HG03095 (cell line): Measurements from ENCODE around the gene CFAP157.
A peak's percentile ranks its signal among the peaks of the same experiment; 100 is the strongest.

Experiments
- ATAC-seq: cut with Tn5 transposase; IDR thresholded peaks from one replicate; pipeline ENCODE4 v1.9.1; 2021; ENCODE audit warnings: moderate library complexity; ENCODE audit not compliant: unreplicated experiment

The CFAP157 gene

DNA sequence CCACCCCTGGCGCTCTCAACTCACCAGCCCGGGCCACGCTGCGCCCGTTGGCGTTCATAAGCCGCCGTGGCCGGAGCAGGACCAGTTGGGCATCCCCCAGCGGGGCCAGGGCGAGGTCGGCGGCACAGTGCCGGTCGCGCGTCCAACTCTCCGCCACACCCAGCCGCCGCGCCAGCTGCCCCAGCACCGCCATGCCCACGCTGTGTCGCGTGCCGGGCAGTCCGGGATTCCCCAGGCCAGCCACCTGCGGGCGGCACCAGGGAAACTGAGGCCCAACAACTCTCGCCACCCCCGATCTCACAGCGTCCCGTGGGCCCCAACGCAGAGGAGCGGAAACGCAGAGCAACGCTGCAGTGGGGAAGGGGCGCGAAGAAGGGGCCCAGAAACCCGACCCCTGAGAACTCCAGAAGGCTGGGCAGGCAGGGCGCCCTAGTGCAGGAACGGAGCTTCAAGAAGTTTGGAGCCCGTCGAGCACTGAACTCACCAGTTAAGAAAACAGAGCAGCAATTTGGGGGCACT, 8.2 kb downstream of the CFAP157 start:
- no peak for ATAC-seq

DNA sequence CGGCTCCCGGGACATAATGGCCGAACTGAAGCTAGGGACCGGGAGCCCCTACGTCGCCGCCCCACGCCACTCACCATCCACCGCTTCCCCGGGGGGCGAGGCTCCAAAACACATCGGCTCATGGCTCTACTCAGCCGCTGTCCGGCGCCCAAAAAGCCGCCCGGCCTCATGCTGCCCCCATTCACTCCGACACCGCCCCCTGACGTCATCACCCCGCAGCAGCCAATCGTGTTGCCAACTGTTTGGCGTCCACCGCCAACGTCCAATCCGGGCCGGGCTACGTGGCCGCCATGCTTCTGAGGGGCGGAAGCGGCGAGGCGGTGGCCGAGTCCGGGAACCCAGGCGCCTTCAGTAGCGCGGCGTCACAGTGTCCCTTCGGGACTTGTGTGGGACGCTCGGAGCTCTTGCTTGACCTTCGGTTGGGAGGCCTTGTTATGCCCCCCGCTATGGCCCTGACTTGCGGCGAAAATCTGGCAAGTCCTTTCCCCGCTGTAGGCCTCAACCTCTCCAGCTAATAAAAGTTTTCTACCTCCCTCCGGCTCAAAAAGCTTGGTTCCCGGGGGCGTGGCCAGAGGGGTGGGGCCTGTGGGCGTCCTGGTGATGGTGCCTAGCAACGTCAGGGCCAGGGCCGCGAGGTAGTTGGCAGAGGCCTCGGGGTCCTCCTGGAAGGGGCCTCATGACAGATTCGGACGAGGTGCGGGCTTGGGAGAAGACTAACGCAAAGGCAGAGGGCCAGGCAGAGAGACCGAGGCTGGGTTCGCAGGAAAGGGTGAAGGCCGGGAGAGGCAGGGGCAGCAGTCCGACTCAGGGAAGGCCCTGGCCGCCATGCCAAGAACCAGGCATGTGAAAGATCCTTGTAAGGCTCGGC, 8.9 kb downstream of the CFAP157 start, which contains the start of the genes PTRH1 and TTC16:
Gene PTRH1 (minus strand): TSS at position 194 of the 868 bp plus-strand sequence. CDS start 24 bp downstream, at position 170.
Gene TTC16 (plus strand): TSS at position 610 of the 868 bp plus-strand sequence. CDS start 67 bp downstream, at position 677.
- ATAC-seq = peak; percentile 91

DNA sequence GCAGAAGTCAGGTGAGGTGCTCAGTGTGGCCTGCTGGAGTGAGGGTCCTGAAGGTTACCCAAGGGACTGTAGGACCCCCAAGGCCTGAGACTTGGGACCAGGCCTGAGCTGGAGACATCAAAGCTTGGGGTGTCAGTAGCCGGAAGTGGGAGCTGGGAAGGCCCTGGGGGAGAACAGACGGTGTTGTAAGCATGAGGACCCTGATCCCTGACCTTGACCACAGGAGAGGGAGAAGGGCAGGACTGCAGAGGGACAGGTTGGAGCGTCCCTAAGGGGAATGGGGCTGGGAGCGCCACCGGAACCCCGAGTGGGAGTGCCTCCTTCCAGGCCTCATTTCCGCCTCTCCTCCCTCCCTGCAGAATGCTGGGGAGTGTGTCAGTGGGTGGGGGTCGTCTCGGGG, 9.6 kb downstream of the CFAP157 start:
- no peak for ATAC-seq

DNA sequence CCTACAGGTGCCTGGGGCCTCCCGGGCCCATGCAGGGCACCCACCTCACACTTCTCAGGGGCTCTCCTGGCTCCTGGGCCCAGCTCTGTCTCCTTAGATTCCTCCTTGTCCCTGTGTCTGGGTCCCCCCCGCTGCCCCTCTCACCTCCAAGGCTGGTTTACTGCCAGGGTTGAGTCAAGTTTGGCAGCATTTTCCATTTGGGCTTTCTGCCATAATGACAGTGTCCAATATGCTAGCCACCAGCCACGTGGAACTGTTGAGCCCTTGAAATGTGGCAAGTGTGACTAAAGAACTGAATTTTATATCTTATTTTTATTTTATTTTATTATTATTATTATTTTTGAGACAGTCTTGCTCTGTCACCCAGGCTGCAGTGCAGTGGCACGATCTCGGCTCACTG, 11.0 kb downstream of the CFAP157 start:
- no peak for ATAC-seq

DNA sequence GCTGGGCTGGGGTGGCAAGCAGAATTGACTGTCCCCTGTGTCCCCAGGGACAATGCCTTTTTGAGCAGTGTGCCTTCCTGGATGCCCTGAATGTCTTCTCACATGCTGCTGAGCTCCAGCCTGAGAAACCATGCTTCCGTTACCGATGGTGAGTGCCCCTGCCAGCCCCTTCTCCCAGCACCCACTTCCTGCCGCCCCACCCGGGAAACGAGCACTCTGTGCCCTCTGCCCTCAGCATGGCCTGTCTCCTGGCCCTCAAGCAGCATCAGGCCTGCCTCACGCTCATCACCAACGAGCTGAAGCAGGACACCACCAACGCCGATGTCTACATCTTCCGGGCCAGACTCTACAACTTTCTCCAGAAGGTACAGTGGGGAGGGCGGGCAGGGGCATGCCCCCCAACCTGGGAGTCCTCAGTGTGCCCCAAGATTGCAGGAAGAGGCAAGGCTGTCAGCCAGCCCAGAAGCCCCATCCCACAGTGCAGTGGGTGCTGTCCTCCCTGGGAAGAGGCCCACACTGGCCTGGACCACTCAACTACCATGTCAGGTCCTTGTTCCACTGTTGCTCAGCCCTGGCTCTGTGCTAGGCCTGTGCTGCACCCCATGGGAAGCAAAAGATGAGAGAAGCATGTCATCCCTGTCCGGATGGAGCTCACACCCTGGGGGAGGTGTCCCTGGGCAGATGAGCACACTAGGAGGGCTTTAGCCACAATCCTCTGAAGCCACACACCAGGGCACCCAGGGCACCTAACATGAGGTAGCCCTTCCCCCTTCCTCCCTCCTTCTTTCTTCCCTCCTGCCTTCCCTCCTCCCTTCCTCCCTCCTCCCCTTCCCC, 13.5 kb downstream of the CFAP157 start:
- ATAC-seq = no peak

DNA sequence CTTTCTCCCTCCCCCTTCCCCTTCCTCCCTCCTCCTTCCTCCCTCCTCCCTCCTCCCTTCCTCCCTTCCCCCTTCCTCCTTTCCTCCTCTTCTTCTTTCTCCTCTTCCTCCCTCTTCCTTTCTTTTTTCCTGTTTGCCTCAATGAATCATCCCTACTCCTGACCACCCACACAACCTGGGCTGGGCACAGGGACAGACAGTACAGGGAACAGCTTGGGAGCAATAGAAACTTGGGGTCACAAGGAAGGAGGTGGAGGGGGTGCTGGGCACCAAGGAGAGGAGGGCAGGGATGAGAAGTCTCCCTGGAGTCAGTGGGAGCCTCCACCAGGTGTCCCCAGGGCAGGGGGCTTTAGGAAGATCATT, 14.1 kb downstream of the CFAP157 start:
- ATAC-seq = no peak

DNA sequence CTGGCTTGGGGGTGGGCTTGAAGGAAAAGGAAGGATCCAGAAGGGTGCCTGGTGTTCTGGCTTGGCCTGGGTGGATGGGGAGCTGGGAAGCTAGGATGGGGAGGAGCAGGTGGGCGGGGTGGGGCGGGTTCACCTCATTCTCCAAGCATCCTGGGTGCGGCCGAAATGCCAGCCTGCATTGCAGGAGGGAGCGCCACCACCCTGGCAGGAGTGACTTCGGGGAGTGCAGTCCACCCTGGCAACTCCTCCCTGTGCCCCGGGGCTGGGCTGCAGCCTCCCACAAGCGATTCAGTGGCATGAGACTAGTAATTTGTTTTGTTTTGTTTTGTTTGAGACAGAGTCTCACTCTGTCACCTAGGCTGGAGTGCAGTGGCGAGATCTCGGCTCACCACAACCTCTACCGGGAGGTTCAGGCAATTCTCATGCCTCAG, 14.6 kb downstream of the CFAP157 start:
- no peak for ATAC-seq

DNA sequence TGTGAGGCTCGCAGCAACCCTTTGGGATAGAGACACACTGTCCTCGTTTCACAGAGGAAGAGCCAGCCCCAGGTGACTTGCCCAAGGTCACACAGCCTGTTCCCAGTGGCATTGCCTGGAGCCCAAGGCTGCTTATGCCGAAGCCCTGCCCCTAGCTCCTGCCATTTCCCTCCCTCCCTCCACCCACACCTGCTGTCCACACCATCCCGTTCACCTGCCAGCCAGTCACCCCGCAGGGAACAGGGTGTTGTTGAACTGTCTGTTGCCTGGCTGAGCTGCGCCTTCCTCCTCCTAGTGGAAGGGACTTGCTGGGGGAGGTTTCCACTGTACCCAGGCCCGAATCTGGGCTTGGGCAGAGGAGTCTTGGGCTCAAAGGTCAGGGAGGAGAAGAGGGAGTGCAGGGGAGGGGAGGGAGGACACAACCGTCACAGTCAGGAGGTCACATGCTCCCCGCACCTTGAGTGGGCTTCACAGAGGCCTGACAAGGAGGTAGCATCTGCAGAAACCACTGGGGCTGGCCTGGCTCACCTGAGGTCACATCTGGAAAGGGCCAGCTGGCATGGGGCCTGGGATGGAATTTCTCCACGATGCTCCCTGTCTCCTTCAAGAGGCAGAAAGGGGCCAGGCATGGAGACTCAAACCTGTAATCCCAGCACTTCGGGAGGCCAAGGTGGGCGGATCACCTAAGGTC, 15.4 kb downstream of the CFAP157 start:
- ATAC-seq = no peak

GRCh38 chr9:127723013-127723412, 16.2 kb downstream of the CFAP157 start:
- ATAC-seq = no peak

DNA sequence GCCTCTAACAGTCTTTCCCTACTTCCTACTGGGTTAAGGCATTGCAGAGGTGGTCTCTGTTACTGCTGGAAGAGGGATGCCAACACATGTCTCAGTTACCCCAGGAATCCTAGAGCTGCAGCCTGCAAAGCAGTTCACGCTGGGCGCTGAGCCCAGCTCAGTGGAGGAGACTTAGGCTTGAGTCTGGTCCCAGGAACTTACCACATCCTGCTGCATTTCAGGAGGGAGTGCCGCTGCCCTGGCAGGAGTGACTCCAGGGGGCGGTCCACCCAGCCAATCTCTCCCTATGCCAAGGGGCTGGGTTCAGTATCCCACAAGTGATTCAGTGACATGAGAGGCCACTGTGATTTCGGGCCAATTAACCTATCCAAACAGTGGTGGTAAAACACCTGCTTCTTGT, 16.7 kb downstream of the CFAP157 start:
- ATAC-seq = no peak

- no peak for ATAC-seq
Measured at GRCh38 chr9:127724012-127724411, 17.2 kb downstream of the CFAP157 start.

- no peak for ATAC-seq
Measured at GRCh38 chr9:127726871-127727270, 20.1 kb downstream of the CFAP157 start.

DNA sequence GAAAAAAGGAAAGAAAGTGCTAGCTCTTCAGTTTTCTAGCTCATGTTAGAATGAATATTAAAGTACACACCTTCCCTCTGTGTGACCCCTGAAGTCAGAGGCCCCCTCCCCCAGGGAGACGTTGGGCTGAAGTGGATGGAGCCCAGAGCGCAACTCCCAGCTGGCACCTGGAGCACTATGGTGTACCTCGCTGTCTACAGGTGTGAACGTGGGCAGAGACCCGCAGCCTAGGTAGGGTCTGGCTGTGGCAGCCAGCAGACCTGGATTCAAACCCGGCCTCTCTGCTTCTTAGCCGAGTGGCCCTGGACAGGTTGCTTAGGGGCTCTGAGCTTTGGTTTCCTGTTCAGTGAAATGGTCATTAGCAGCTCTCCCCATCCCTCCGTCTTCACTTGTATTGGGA, 22.0 kb downstream of the CFAP157 start:
- no peak for ATAC-seq

GRCh38 chr9:127729522-127730256, 22.9 kb downstream of the CFAP157 start:
- ATAC-seq = no peak

DNA sequence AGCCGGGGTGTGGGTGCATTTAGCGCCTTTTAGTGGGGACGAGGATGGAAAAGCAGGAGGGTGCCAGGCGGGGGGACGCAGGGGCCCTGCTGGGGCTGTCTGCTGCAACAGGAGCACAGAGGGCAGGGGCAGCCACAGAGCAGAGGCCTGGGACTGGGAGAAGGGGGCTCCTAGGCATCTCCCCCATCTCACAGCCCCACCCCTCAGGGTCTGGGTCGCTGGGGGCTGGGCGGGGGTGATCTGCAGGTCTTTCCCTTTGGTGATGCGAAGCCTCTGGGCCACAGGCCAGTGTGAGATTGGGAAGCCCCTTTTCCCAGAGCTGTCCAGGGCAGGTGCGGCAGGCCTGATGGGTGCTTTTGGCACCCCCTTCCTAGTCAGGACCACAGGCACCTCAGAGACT, 23.5 kb downstream of the CFAP157 start:
- ATAC-seq = no peak

DNA sequence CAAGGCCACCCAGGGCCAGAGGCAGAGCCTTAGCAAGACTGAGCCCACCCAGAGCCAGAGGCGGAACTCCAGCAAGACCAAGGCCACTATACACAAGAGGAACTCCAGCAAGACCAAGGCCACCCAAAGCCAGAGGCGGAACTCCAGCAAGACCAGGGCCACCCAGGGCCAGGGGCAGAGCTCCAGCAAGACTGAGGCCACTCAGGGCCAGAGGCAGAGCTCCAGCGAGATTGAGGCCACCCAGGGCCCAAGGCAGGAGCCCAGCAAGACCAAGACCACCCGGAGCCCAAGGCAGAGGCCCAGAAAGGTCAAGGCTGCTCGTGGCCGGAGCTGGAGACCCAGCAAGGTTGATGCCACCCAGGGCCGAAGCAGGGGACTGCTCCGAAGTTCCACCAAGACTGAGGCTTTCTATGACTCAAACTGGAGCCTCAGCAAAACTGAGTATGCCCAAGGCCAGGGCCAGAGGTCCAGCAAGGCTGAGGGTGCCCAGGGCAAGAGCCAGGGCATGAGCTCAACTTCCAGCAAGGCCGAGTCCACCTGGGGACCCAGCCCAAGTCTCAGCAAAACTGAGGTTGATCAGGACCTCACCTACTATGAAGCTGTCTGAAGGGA, 24.1 kb downstream of the CFAP157 start:
- ATAC-seq = no peak

DNA sequence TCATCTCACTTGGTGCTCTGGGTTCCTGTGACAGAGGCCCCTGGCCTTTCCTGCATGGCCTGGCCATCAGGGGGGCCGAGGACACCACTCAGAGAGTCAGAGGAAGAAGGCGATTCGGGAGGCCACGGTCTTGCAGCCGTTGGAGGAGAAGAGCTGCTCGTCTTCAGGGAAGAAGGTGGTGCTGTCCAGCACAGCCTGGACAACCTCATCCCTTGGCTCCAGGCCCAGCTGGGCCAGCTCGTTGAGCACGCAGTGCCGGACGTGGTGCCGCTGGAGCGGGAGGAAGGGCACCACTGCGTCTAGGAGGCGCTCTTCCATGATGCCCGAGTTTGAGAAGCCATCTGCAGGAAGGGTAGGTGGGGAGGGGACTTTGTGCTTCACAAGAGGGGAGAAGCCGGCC, 25.1 kb downstream of the CFAP157 start:
- ATAC-seq = no peak

DNA sequence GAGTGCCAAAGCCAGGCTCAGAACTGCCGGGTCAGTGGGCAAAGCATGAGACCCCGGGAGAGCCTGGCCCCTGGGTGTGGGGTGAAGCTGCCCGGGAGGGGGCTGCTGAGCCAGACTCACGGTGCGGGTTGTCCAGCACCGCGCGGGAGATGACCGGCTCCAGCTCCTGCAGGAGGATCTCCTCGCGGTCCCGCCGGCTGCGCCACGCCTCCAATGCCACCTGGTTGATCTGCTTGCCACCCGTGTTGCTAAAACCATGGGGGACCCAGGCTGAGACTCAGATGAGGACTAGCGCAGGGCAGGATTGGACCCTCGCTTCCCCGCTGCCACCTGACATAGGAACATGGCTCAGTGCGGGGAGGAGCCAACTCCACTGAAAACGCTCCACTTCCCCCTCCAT, 25.7 kb downstream of the CFAP157 start:
- no peak for ATAC-seq

DNA sequence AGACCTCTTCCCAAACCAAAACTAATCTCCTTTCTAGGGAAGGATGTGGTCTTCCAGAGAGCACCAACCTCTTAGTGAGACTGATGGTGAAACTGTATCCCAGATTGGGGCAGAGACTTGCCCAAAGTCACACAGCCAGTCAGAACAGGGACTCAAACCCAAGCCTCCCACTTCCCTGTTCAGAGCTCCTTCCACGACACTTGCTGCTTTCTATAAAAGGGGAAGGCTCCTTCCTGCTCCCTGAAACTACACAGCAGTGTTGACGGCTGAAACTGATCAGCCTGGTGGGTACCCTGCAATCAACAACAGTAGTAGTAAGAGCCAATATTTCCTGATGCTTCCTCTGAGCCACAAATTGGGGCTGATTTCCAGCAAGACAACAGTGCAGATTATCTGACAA, 26.8 kb downstream of the CFAP157 start:
- ATAC-seq = no peak

GRCh38 chr9:127734247-127734746, 27.5 kb downstream of the CFAP157 start:
- no peak for ATAC-seq
